ENCODE measurements around the gene SH2D7.
A peak's percentile ranks its signal among the peaks of the same experiment; 100 is the strongest.
"Not testable (repeated sequence)": the region's sequence is repeated elsewhere in the genome, so short reads cannot be mapped to it uniquely, and the experiment has no call there.

Gene SH2D7

GRCh38 chr15:78146425-78147154 is 54.2 kb downstream of the SH2D7 start:
- DNase-seq: no peak

GRCh38 chr15:78147566-78147965 is 55.2 kb downstream of the SH2D7 start:
- no peak for DNase-seq

GRCh38 chr15:78148392-78149067 is 56.2 kb downstream of the SH2D7 start:
- DNase-seq: no peak

- DNase-seq: peak; percentile 92
Measured at GRCh38 chr15:78149068-78149804, 56.9 kb downstream of the SH2D7 start, which contains the start of gene IDH3A. TSS of gene IDH3A (plus strand) at chr15:78149362. CDS start at chr15:78149404, 42 bp downstream.

- DNase-seq: no peak
Measured at GRCh38 chr15:78149805-78150751, 57.7 kb downstream of the SH2D7 start.

- DNase-seq: not testable (repeated sequence)
Measured at GRCh38 chr15:78151075-78151474, 58.7 kb downstream of the SH2D7 start.

Measured in retina (tissue), 1 donor.